Fibroblast of skin of back (primary cell): ENCODE measurements around the gene CHST8.

Experiments used
- DNase-seq: peaks from one replicate; pipeline ENCODE4 v3.0.0-alpha.2; 2013

CHST8 gene

GRCh38 chr19:33797802-33798671, 176.3 kb downstream of the CHST8 start:
- DNase-seq = peak; percentile 72

DNA sequence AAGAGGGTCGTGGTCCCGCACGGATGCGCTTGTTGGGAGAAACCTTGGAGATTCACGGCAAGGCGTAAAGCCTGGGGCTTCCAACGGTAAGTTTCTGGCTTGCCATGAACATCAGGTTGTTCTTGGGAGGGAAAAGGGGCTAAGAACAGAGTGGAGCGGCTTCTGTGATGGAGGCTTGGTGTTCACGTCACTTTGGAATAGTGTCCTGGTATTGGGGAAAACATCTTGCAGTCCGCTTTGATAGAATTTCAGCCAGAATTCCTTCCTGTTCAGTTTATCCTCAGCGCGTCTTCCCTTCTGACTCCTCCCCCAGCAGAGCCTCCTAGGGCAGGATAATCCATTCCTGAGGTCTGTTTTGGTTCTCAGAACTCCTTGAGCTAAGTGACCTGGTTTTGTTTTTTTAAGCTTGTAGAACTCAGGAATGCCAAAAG, 176.9 kb downstream of the CHST8 start:
- peak; percentile 75 for DNase-seq

GRCh38 chr19:33799476-33799875, 177.7 kb downstream of the CHST8 start:
- DNase-seq = no peak

DNA sequence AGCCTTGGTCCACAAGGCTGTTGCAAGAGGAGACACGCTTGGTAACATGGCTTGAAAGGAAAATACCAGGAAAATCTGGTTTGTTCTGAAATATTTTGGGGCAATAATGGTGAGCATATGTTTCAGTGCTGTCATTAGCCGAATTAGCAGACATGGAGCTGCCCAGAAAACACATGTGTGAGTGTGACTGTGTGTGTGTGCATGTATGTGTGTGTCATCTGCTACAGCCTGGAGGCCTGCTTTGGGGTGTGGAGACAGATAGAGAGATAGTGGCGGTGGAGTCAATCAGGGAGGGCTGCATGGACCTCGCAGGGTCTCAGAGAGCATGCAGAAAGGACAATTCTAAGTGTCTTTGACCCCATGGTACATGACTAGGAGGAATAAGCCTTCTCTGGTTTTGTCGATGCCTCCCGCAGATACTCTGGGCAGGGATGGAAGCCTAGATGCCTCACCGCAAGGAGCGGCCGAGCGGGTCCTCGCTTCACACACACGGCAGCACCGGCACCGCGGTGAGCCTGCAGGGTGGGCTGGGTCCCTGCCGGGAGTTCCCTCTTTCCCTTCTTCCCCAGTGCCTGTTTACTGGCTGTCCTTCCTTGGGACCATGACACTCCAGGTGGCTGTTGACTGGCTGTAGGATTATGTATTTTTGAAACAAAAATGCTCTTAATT, 178.4 kb downstream of the CHST8 start:
- no peak for DNase-seq

- DNase-seq = no peak
Observed at GRCh38 chr19:33801411-33801810, 179.7 kb downstream of the CHST8 start.

GRCh38 chr19:33802001-33802400, 180.2 kb downstream of the CHST8 start:
- no peak for DNase-seq

DNA sequence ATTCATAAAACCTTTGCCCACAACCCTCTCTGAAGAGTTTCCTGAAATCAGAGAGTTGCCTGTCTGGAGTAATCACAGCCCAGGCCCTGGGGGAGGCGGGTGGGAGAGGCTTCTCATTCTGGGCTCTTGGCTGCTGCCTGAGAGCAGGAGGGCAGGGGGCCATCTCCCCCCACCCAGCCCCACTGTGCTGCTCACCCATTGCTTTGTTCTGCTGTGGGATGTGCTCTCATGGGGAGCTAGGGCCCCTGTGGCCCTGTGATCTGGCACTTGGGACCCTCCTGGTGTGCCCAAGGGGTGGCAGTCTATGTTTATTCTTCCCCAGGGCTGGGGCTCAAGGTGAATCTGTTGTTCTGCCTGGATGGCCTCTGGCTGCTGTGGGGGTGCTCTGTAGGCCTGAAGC, 181.0 kb downstream of the CHST8 start:
- no peak for DNase-seq

DNA sequence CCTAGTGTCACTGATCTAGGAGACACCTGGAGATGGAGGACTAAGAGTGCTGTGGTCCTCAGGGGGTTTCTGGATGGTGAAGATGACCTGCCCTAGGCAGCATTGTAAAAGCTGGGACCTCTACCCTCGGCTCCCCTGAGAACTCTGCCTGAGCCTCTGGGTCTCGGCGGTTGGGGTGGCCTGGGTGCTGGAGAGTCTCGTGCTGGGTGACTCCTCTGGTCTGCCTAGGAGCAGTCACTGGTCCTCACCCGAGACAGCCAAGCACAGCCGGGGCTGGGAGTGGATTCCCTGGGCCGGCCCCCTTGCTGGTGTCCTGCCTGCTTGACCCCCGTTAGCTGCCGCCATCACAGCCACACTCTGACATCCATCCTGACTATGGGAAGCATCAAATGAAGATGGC, 181.6 kb downstream of the CHST8 start:
- DNase-seq = no peak

DNA sequence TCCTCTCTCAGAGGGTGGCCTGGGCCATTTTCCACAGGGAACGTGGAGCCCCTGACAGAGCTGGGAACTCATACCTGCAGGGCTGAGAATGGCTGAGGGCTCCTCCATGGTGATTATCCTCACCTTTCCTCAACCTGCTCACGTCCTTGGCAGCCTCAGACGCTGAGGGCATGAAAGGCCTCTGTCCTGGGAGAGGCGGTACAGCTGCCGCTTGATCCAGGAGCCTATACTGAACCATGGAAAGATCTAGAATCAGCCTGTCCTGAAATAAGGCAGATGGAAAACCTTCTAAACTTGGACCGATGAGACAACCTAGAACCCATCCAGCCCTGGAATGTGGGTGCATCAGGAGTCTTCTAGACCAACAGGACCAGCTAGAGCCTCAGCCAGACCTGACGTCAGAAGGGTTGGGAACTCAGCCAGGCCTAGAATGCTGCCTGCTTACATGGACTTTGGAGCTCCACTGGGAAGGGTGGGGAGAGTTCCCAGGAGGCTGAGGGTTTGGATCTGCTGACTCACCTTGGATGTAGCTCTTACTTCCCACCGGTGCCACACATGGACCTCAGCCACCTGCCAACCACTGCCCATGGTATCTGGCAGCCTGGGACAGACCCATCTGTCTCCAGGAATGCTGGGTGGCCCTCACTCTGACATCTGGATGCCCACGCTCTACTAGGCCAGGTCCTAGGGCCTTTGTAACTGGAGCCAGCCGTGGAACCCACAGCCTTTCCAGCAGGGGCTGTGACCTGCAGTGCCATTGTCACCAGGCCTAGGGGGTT, 182.5 kb downstream of the CHST8 start:
- peak; percentile 56 for DNase-seq

DNA sequence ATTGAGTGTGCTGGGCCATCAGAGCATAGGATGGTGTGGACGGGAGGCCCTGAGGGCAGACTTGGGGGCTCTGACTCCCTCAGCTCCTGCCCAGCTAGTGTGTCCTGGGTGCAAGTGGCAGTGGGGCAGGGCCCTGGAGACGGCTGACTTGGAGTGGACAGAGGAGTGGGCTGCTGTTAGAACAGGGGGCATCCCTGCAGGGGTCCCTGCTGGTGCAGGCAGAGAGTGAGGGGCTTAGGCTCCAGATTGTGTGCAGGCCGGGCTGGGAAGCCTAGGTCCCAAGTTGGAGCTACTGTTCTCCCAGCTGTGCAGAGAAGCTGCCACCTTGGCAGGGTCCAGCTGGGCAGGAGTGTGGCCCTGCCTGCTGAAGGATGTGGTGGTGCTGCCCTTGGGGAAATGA, 183.6 kb downstream of the CHST8 start:
- no peak for DNase-seq

GRCh38 chr19:33805840-33806433, 184.2 kb downstream of the CHST8 start:
- no peak for DNase-seq

DNA sequence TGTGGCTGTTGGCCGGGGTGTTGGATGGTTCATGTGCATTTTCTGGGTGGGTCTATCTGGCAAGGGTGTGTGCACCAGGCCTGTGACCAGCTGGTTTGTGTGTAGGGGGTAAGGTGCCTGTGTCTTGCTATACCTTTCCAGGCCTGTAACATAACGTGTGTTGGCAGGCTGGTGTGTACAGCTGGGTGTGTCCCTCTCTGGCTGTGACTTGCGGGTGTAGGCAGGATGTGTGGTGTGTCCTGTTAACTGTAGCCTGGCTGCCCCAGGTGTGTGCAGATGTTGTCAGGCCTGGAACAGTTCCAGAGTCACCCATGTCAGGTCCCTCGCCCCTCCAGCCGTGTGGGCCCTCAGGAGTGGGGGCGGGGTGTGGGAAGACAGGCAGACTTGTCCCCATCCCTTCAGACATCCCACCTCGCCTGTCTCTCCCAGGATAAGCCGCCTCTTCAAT, 184.7 kb downstream of the CHST8 start:
- no peak for DNase-seq

DNA sequence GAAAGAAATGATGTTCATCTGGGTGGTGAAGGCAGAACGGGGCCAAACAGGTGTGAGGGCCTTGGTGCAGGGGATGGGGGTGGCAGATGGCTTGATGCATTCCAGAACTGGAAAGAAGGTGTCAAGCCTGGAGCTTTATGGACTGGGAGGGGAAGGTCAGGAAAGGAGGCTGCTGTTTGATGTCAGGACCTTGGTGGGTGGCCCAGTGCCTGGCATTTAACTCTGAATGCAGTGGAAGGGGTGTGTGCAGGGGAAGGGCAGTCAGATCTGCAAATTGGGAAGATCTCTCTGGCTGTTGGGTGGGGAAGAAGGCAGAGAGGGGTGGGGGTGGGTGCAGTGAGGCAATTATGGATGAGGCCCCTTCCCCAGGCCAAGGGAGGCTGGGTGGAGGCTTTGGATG, 186.6 kb downstream of the CHST8 start:
- DNase-seq = no peak

- DNase-seq = peak; percentile 48
Observed at GRCh38 chr19:33809960-33810359, 188.2 kb downstream of the CHST8 start.

- DNase-seq = no peak
Observed at GRCh38 chr19:33810821-33811220, 189.1 kb downstream of the CHST8 start.

GRCh38 chr19:33811246-33811645, 189.5 kb downstream of the CHST8 start:
- no peak for DNase-seq

DNA sequence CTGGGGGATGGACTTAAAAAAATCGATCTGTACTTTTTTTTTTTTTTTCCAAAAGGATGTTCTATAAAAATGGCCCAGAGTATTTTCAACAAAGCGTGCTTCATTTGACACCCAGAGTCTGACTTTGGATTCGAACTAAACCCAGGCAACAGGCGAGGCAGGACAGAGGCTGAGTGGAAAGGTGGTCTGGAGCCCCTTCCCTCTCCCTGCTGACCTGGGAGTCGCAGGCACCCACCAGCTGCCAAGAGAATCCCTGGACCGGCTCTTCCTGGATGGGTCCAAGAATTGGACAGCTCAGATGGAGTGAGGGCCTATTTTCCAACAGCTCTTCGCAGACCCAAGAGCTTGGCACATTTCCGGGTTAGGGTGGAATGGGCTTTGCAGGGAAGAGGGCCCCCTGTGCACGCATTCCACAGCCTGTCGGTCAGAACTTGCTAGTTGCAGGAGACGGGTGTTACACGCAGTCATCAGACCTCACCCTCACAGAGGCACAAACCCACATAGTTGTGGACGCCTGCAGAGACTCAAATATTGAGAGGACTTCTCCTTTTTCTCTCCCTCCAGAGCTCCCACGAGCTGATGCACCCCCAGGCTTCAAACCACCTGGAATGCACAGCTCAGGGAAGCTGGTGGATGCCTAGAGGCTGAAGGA, 190.1 kb downstream of the CHST8 start:
- DNase-seq = no peak

DNA sequence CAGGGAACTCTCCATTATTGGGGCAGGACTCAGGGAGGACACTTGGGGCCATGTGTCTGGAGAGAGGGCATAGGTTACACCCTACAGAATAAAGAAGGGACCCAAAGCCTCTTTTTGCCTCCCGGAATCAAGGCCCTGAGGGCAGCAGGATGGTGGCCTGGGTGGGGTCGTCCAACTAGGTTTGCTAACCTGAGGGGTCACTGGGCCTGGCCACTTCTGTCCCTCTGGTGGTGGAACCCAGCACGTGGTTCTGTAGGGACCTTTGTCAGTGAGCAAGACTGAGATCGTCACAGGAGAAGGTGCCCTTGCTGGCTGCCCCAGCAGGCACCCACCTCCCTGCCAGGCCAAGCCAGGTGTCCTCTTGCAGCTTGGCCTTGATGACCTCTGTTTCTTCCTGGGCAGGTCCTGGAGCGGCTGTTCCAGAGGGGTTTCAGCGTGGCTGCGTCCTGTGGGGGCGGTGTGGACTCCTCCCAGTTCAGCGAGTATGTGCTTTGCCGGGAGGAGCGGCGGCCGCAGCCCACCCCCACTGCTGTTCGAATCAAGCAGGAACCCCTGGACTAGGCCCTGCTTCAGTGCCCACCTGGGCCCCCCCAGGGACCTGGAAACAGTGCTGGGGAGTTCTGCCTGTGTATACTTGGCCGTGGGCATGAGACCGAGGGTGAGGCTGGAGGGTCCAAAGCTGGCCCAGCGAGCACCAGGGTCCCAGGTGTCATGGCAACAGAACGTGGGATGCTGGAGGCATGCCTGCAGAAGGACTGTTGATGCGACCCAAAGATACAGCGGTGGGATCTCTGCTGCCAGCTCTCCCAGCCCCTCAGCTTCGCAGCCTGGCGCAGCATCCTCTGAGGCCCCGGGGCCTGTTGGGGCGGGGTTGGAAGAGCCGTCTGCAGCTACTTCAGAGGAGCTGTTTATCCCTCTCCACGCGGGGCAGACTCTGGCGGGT, 190.9 kb downstream of the CHST8 start:
- no peak for DNase-seq

DNA sequence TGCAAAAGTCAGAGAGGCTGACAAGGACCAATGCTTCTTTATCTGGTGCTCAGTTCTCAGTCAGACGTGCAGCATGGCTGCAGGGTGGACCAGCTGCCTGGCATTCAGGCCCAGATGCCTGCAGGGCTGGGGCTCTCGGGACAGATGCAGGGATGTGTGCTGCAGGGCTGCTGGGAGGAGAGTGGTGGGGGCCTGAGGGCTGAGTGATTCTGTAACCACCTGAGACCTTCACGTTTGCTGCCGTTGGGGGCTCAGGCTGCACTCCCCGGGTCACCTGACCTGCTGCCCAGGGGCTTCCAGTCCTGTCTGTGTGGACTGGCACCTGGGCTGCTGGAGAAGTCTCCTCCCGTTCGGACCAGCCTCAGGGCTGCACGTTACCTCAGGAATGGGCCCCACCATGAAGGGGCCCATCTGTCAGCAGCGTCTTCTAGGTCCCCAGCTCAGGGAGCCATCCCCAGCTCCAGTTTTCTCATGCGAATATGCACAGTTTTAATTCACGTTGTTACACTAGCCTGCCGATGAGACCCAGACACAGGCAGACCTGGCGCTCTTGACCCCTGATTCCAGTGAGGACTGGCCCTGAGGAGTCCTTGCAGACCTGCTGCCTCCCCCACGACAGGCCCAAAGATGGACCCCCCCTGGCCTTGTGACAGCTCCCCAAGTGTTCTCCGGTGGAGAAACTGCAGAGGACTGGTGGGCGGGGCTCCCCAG, 191.8 kb downstream of the CHST8 start:
- DNase-seq = no peak
